Measurements from ENCODE around the gene NCAM2.

The NCAM2 gene

DNA sequence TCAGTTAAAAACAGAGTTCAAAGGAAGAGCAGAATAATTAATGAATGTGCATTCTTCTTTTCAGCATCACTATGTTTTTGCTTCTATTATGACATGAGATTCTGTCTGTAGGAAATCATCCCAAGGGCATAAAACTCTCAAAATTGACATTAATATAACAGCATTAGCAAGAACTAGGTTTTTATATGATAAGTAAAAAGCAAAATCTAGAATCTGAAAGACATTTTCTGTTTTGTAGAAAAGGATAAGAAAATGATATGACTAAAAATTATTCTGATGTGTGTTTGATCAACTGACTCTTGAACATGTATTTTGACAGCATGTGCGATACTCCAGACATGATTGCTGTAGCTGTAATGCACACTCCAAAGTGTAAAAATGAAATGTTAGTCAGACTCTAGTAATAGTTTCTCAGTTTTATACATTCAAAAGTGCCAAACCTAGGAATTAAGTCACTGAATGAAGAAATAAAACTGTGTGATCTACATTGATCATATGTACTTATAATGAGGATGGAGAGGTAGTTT lies 197.3 kb downstream of the NCAM2 start:
- in situ Hi-C loops (cut with MboI; ENCODE audit: low pct_unique_long_range_greater_than_20kb, low sequenced_read_pairs, unreplicated experiment) = no loop called here
- TF ChIP-seq, protein P1, sequence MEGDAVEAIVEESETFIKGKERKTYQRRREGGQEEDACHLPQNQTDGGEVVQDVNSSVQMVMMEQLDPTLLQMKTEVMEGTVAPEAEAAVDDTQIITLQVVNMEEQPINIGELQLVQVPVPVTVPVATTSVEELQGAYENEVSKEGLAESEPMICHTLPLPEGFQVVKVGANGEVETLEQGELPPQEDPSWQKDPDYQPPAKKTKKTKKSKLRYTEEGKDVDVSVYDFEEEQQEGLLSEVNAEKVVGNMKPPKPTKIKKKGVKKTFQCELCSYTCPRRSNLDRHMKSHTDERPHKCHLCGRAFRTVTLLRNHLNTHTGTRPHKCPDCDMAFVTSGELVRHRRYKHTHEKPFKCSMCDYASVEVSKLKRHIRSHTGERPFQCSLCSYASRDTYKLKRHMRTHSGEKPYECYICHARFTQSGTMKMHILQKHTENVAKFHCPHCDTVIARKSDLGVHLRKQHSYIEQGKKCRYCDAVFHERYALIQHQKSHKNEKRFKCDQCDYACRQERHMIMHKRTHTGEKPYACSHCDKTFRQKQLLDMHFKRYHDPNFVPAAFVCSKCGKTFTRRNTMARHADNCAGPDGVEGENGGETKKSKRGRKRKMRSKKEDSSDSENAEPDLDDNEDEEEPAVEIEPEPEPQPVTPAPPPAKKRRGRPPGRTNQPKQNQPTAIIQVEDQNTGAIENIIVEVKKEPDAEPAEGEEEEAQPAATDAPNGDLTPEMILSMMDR (IDR thresholded peaks at IDR 0.05; ENCODE audit: extremely low read depth, insufficient read depth, missing control alignments) = no peak
- DNase-seq (ENCODE audit: low spot score) = no peak

DNA sequence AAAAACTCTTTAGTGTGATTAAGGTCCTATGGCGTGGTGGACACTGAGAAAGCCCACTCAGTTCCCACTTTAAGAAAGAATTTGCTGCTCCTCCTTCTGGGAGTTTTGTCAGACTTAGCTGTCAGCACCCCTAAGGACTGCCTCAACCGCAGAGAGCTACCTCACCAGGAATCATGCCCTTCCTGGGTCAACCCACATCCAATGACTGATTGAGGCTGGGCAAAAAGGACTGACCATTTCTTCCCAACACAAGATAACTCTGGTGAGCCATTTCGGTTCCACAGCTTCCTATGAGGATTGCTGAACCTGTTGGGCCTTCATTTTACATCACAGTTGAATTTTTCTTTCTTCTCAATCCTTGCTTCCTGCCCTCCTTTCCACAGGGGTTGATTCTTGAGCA lies 197.9 kb downstream of the NCAM2 start:
- in situ Hi-C loops (cut with MboI; ENCODE audit: low pct_unique_long_range_greater_than_20kb, low sequenced_read_pairs, unreplicated experiment) = no loop called here
- no peak for DNase-seq (ENCODE audit: low spot score)
- TF ChIP-seq, protein P1 (IDR thresholded peaks at IDR 0.05; ENCODE audit: extremely low read depth, insufficient read depth, missing control alignments) = no peak

DNA sequence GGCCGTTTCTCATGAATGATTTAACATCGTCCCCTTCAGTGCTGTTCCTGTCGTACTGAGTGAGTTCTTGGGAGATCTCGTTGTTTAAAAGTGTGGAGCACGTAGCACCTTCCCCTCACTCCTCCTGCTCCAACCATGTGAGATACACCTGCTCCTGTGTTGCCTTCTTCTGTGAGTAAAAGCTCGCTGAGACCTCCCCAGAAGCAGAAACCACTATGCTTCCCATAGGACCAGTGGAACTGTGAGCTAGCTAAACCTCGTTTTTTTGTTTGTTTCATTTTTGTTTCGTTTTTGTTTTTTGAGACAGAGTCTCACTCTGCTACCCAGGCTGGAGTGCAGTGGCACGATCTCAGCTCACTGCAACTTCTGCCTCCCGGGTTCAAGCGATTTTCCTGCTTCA lies 198.6 kb downstream of the NCAM2 start:
- DNase-seq (ENCODE audit: low spot score) = no peak
- in situ Hi-C loops (cut with MboI; ENCODE audit: low pct_unique_long_range_greater_than_20kb, low sequenced_read_pairs, unreplicated experiment) = no loop called here
- TF ChIP-seq, protein P1 (IDR thresholded peaks at IDR 0.05; ENCODE audit: extremely low read depth, insufficient read depth, missing control alignments) = no peak

DNA sequence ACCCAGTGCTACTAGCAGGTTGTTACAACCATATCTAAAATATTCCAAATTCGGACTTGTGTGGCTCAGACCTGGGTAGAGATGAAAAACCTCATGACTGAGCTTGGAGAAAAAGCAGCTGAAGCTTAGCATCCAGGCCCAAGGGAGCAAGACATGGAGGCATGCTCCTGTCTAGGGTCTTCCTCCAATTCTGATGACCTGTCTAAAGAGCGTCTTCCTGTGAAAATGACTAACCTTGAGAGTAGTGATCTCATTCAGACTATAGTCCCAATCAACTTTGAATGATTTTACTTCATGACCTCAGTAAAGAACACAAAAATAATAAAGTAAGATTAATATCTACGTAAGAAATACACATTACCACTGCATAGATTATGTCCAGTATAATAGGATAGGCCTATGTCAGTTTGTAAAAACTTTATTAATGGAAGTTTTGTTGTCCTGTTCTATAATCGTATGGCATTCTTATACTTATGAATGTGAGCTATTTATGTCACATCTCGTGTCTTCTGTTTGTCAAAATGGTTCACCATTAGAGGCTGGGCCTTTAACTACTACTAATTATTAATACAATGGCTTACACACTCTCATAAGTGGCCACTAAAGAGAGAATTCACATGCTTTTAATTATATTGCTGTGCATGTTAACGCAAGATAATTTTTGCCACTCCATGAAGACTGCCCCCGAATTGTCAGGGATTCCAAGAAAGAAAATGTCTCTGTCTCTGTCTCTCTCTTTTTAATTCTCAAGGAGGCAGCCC lies 201.3 kb downstream of the NCAM2 start:
- in situ Hi-C loops (cut with MboI; ENCODE audit: low pct_unique_long_range_greater_than_20kb, low sequenced_read_pairs, unreplicated experiment) = no loop called here
- TF ChIP-seq, protein P1 (IDR thresholded peaks at IDR 0.05; ENCODE audit: extremely low read depth, insufficient read depth, missing control alignments) = no peak
- DNase-seq (ENCODE audit: low spot score) = no peak

DNA sequence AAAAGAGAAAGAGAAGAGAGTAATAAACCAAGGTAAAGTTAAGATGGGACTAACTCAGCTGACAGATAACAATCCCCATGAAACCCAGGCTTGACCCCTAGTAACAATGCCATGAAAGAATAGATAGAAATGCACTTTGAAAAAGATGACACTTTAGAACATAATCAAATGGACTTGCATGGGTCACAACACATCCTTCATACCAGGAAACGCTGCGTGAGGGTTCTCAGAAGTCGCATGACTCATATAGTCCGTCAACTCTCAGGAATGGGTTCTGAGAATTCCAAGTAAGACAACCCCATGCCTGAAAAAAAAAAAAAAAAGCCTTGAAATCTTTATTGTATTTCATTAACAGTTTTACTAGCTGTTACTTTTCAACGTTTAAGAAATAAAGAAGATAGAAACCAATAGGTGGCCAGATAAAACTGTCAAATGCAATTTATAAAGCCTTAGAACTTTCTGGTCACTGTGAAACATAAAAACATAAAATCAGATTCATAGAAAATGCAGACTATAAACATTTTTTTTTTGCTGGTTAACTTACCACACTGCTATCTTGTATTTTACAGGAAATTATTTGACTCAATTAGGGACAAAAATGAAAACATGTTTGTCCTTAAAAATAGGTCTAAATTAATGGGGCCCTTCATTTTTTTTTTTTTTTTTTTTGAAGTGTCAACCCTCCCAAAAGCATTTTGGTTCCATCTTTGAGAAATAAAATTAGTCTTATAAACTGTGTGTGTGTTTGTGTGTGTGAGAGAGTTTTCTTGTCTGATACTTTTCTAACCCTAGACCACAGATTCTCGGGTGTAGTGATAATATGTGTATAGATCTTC lies 202.1 kb downstream of the NCAM2 start:
- in situ Hi-C loops (cut with MboI; ENCODE audit: low pct_unique_long_range_greater_than_20kb, low sequenced_read_pairs, unreplicated experiment) = no loop called here
- DNase-seq (ENCODE audit: low spot score) = no peak
- TF ChIP-seq, protein P1 (IDR thresholded peaks at IDR 0.05; ENCODE audit: extremely low read depth, insufficient read depth, missing control alignments) = no peak

DNA sequence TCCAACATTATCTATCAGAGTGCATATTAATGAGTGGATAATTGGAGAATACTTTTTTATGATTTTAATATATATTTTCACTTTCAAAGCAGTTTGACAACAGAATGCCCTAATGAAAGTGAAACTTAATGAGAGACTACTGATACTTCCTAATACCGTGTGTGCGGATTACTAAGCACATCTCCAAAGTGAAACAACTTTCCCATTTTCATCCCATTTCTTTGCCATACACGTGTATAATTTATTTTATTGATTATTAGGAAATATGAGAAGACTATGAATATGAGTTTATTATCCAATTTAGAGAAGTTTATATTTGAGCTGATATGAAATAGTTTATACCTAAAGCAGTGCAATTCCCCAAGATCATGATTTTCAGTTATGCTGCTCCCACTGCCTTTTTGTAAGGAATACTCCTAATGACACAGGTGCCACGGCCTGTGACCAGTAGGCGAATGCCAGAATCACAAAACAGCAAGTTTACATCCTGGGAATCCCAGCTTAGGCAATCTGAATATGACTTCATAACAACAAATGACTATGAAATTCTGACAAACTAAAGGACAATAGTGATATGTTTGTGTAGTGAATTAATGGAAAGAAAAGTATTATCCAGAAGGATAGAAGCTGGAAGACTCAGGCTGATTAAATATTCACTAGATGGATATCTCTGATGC lies 202.9 kb downstream of the NCAM2 start:
- TF ChIP-seq, protein P1 (IDR thresholded peaks at IDR 0.05; ENCODE audit: extremely low read depth, insufficient read depth, missing control alignments) = no peak
- DNase-seq (ENCODE audit: low spot score) = no peak
- in situ Hi-C loops (cut with MboI; ENCODE audit: low pct_unique_long_range_greater_than_20kb, low sequenced_read_pairs, unreplicated experiment) = no loop called here
